Activated B cell treated with CpG ODN at 0.5 μM for 24 hours (primary cell): ENCODE data around the gene PAIP2B. TPM values are rescaled to one million over a fixed set of nuclear protein-coding genes. Genes with fewer than 3 reads are reported as not detected.
"Not testable (repeated sequence)": the region's sequence is repeated elsewhere in the genome, so short reads cannot be mapped to it uniquely, and the experiment has no call there.

Source experiments
- ATAC-seq: fragments of 200-7000 bp; cut with Tn5 transposase; one replicate; pipeline ENCODE4 v1.10.0; 2021; ENCODE audit warnings: low read depth, mild to moderate bottlenecking, moderate library complexity
- CTCF ChIA-PET: fragments of 350-600 bp; sonication (Branson Sonifier 250); formaldehyde crosslinking; loops from one replicate; lab custom pipeline; 2021; ENCODE audit warnings: antibody characterized with exemption; lab: Charles Lee
- POLR2A ChIA-PET: fragments of 350-600 bp; sonication (Branson Sonifier 250); formaldehyde crosslinking; loops from one replicate; lab custom pipeline; 2021; ENCODE audit warnings: antibody characterized with exemption; lab: Charles Lee
- DNase-seq: peaks from one replicate; pipeline ENCODE4 v3.0.0; 2022
- H3K27ac Mint-ChIP-seq: one replicate; pipeline ENCODE4 v1.8.0; 2020; ENCODE audit warnings: mixed read lengths
- H3K27me3 Mint-ChIP-seq: one replicate; pipeline ENCODE4 v1.8.0; 2021; ENCODE audit warnings: mixed read lengths
- H3K36me3 Mint-ChIP-seq: one replicate; pipeline ENCODE4 v1.8.0; 2021; ENCODE audit warnings: low read depth, mixed read lengths
- H3K4me1 Mint-ChIP-seq: one replicate; pipeline ENCODE4 v1.8.0; 2021; ENCODE audit warnings: mixed read lengths
- H3K4me3 Mint-ChIP-seq: one replicate; pipeline ENCODE4 v1.8.0; 2020; ENCODE audit warnings: mild to moderate bottlenecking, mixed read lengths
- H3K9me3 Mint-ChIP-seq: one replicate; pipeline ENCODE4 v1.8.0; 2020; ENCODE audit warnings: mixed read lengths
- CTCF ChIP-seq: fragments of 200-600 bp; IDR thresholded peaks from one replicate; pipeline ENCODE4 v1.8.0; 2022; ENCODE audit warnings: antibody characterized with exemption, mild to moderate bottlenecking
- intact Hi-C: fragments of 100-400 bp; cut with micrococcal nuclease; formaldehyde crosslinking; loops from one replicate; pipeline ENCODE4 v1.15.1; 2024
- total RNA-seq: library from RNA; stranded (reverse); gene quantifications from 2 replicates; pipeline ENCODE4 v1.2.3, GENCODE V29; 2022

PAIP2B gene
- total RNA-seq, 1 donor from 2014 or later = 3.7 TPM

GRCh38 chr2:71190656-71191569 lies 36.0 kb downstream of the PAIP2B start:
- Mint-ChIP-seq H3K36me3 (peaks cover 29% of the 10 kb centered on the region), H3K4me3 (no peak overlapping the region), H3K9me3 (peaks cover under 1% of the 10 kb centered on the region), H3K4me1 (no peaks in the 10 kb centered on the region), H3K27ac (no peak overlapping the region), H3K27me3 (no peaks in the 10 kb centered on the region)
- POLR2A ChIA-PET = no interaction called here
- ATAC-seq = no peak
- no peak for DNase-seq
- intact Hi-C loops = no loop called here
- CTCF ChIA-PET = no interaction called here
- no peak for TF ChIP-seq CTCF

DNA sequence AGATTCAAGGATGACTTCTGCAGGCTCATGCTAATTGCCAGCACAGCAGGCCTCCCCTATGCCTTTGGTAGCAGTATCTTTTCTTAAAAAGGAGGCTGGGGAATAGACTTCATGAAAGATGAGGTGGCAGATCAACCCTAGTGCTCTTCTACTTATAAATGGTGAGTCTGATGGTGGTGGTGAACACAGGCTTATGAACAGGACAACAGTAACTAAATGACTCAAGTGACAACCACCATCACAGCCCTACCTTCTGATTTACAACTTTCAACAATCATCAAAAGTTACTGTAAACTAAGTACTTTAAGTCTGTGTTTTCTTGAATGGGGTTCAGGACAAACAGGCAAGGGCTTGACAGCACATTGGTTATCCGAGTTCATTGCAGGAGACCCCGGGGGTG lies 39.3 kb downstream of the PAIP2B start:
- H3K36me3 Mint-ChIP-seq = peaks cover 20% of the 10 kb centered on the region
- intact Hi-C loops = no loop called here
- ATAC-seq (no peak), DNase-seq (no peak)
- no peak overlapping the region for H3K27ac Mint-ChIP-seq
- POLR2A ChIA-PET = no interaction called here
- no peaks in the 10 kb centered on the region for H3K4me1 Mint-ChIP-seq
- H3K4me3 Mint-ChIP-seq = no peak overlapping the region
- CTCF ChIA-PET = no interaction called here
- H3K9me3 Mint-ChIP-seq = no peaks in the 10 kb centered on the region
- H3K27me3 Mint-ChIP-seq = no peaks in the 10 kb centered on the region
- TF ChIP-seq CTCF = no peak

DNA sequence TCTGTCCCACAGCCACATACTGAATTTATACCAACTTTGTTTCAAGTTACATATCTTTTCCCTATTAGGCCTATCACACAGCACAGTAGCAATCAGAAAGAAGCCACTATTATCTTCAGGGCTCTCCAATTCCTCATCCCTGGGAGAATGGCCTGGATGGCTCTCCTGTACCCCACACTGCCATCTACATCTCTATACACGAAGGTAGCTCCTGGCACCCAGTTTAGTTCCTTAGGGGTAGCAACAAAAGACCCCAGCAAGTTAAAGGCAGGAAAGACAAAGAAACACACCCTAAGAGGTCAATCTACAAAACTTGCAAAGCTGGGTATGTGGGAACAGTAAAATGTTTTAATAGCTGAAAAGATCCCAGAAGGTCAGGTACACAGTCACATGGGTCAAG lies 39.9 kb downstream of the PAIP2B start:
- no peak for DNase-seq
- Mint-ChIP-seq H3K4me3 (no peak overlapping the region), H3K4me1 (no peaks in the 10 kb centered on the region), H3K36me3 (peaks cover 20% of the 10 kb centered on the region), H3K9me3 (no peaks in the 10 kb centered on the region), H3K27me3 (no peaks in the 10 kb centered on the region), H3K27ac (no peak overlapping the region)
- TF ChIP-seq CTCF = no peak
- CTCF ChIA-PET = no interaction called here
- ATAC-seq = no peak
- intact Hi-C loops = no loop called here
- POLR2A ChIA-PET = no interaction called here

- H3K4me1 Mint-ChIP-seq, DNase-seq, H3K4me3 Mint-ChIP-seq, H3K9me3 Mint-ChIP-seq, H3K27me3 Mint-ChIP-seq, CTCF ChIA-PET, ATAC-seq, intact Hi-C loops, H3K27ac Mint-ChIP-seq, POLR2A ChIA-PET: not testable (repeated sequence)
- peaks cover 13% of the 10 kb centered on the region for H3K36me3 Mint-ChIP-seq
Measured at GRCh38 chr2:71183306-71184115, 43.4 kb downstream of the PAIP2B start.

DNA sequence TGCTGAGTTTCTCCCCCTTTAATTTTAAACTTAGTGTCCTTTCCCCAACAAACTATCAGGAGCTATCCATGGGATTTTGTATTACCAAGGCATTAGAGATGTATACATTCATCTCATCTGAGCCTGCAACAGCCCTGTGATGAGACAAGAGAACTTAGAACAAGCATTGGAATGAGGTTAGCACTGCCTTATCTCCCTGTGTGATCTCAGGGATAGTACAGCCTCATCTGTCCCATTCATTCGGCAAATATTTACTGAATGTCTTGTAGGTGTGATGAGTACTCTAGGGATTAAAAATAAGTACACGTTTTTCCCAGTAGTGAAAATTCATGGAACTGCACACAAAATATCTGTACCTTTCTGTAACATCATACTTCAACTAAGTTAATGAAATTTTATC lies 45.6 kb downstream of the PAIP2B start:
- H3K27ac Mint-ChIP-seq = no peak overlapping the region
- peaks cover 1% of the 10 kb centered on the region for H3K27me3 Mint-ChIP-seq
- no peak overlapping the region for H3K4me3 Mint-ChIP-seq
- H3K4me1 Mint-ChIP-seq = no peaks in the 10 kb centered on the region
- no peak for ATAC-seq
- CTCF ChIA-PET = no interaction called here
- TF ChIP-seq CTCF = no peak
- no peaks in the 10 kb centered on the region for H3K9me3 Mint-ChIP-seq
- intact Hi-C loops = no loop called here
- H3K36me3 Mint-ChIP-seq = no peaks in the 10 kb centered on the region
- POLR2A ChIA-PET = no interaction called here
- no peak for DNase-seq

- DNase-seq, POLR2A ChIA-PET, H3K27ac Mint-ChIP-seq, H3K36me3 Mint-ChIP-seq, H3K4me1 Mint-ChIP-seq, H3K4me3 Mint-ChIP-seq, H3K9me3 Mint-ChIP-seq, intact Hi-C loops, CTCF ChIA-PET, ATAC-seq: not testable (repeated sequence)
- peaks cover 11% of the 10 kb centered on the region for H3K27me3 Mint-ChIP-seq
Measured at GRCh38 chr2:71178836-71179235, 48.1 kb downstream of the PAIP2B start.
